Nephron (organoid): ENCODE results near the gene AFDN.

Source experiments
- H3K27ac Mint-ChIP-seq, 3 experiments: 2 replicates each; pipeline ENCODE4 v1.8.0; 2020; ENCODE audit warnings: mixed read lengths in 3 of 3, mild to moderate bottlenecking in 2 of 3, moderate library complexity in 1 of 3
- H3K27me3 Mint-ChIP-seq: 2 replicates; pipeline ENCODE4 v1.8.0; 2021; ENCODE audit warnings: low read depth, mild to moderate bottlenecking, moderate library complexity, mixed read lengths
- H3K36me3 Mint-ChIP-seq: 2 replicates; pipeline ENCODE4 v1.8.0; 2020; ENCODE audit warnings: low read depth, mixed read lengths
- H3K4me1 Mint-ChIP-seq: 2 replicates; pipeline ENCODE4 v1.8.0; 2020; ENCODE audit warnings: mixed read lengths
- H3K4me3 Mint-ChIP-seq, 3 experiments: 2 replicates each; pipeline ENCODE4 v1.8.0; 2020; ENCODE audit warnings: mild to moderate bottlenecking in 3 of 3, mixed read lengths in 3 of 3, moderate library complexity in 2 of 3
- H3K9me3 Mint-ChIP-seq: 2 replicates; pipeline ENCODE4 v1.8.0; 2020; ENCODE audit warnings: mixed read lengths
- TF ChIP-seq, protein P1 (sequence below), 3 experiments: fragments of 200-600 bp; sonication (generic); IDR thresholded peaks; one replicate each; pipeline ENCODE4 v1.5.0; 2021; ENCODE audit warnings: antibody characterized with exemption in 3 of 3; ENCODE audit not compliant: unreplicated experiment in 3 of 3

The AFDN gene

DNA sequence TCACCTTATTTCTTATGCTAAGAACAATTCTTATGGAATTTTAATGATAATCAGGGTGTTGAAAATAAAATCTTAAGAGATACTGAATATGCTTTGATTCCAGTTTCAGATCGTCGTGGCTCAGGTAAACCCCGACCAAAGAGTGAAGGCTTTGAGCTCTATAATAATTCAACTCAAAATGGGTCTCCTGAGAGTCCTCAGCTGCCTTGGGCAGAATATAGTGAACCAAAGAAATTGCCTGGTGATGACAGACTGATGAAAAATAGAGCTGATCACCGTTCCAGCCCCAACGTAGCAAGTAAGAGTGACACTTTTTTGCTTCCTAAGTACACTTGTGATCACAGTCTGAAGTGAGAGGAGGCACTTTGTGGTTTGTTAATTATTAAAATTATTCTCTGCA, 119.9 kb downstream of the AFDN start:
- H3K4me1 Mint-ChIP-seq: no peaks in the 10 kb centered on the region
- no peaks in the 10 kb centered on the region for H3K9me3 Mint-ChIP-seq
- TF ChIP-seq, protein P1, sequence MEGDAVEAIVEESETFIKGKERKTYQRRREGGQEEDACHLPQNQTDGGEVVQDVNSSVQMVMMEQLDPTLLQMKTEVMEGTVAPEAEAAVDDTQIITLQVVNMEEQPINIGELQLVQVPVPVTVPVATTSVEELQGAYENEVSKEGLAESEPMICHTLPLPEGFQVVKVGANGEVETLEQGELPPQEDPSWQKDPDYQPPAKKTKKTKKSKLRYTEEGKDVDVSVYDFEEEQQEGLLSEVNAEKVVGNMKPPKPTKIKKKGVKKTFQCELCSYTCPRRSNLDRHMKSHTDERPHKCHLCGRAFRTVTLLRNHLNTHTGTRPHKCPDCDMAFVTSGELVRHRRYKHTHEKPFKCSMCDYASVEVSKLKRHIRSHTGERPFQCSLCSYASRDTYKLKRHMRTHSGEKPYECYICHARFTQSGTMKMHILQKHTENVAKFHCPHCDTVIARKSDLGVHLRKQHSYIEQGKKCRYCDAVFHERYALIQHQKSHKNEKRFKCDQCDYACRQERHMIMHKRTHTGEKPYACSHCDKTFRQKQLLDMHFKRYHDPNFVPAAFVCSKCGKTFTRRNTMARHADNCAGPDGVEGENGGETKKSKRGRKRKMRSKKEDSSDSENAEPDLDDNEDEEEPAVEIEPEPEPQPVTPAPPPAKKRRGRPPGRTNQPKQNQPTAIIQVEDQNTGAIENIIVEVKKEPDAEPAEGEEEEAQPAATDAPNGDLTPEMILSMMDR (IDR thresholded peaks at IDR 0.05; ENCODE audit: unreplicated experiment in 3 of 3): no peak
- H3K27me3 Mint-ChIP-seq: no peaks in the 10 kb centered on the region
- peaks cover 84% of the 10 kb centered on the region for H3K36me3 Mint-ChIP-seq
- no peak overlapping the region for H3K4me3 Mint-ChIP-seq
- no peak overlapping the region for H3K27ac Mint-ChIP-seq

DNA sequence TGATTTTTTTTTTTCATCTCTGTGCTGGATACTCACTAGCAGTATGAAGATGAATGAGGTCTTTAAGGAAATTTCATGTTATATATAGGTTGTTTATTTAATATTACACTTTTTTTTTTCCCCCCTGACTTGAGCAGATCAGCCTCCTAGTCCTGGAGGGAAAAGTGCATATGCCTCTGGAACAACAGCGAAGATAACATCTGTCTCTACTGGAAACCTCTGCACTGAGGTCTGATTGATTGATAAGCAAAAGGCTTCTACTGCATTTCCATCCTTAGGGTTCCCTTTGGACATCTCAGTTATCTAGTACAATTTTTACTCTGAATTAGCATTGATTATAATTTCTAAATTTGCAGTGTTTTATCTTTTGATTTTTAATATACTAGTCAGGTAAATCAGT, 121.0 kb downstream of the AFDN start:
- peaks cover 86% of the 10 kb centered on the region for H3K36me3 Mint-ChIP-seq
- H3K4me1 Mint-ChIP-seq: no peaks in the 10 kb centered on the region
- no peaks in the 10 kb centered on the region for H3K27me3 Mint-ChIP-seq
- no peak overlapping the region for H3K27ac Mint-ChIP-seq
- TF ChIP-seq, protein P1 (IDR thresholded peaks at IDR 0.05; ENCODE audit: unreplicated experiment in 3 of 3): no peak
- H3K4me3 Mint-ChIP-seq: no peak overlapping the region
- no peaks in the 10 kb centered on the region for H3K9me3 Mint-ChIP-seq

DNA sequence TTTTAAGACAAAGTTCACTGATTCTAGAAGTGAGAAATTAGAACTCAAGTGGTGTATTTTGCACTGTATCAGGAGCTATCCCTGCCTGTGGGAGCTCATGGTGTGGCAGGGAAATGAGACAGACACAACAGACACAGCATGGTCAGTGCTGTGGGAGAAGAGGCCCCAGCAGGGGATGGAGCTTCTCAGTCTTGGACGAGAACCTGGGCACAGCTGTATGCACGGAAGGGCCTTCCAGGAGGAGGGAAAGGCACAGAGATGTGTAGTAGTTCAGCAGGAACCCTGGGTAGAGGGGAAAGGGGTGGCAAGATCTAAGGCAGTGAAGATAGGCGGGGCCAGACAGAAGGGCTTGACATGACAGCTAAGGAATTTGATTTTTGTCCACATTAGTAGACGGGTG, 122.0 kb downstream of the AFDN start:
- Mint-ChIP-seq H3K27me3 (no peaks in the 10 kb centered on the region), H3K4me1 (no peaks in the 10 kb centered on the region), H3K9me3 (no peaks in the 10 kb centered on the region), H3K27ac (no peak overlapping the region), H3K36me3 (peaks cover 80% of the 10 kb centered on the region), H3K4me3 (no peak overlapping the region)
- TF ChIP-seq, protein P1 (IDR thresholded peaks at IDR 0.05; ENCODE audit: unreplicated experiment in 3 of 3): no peak

DNA sequence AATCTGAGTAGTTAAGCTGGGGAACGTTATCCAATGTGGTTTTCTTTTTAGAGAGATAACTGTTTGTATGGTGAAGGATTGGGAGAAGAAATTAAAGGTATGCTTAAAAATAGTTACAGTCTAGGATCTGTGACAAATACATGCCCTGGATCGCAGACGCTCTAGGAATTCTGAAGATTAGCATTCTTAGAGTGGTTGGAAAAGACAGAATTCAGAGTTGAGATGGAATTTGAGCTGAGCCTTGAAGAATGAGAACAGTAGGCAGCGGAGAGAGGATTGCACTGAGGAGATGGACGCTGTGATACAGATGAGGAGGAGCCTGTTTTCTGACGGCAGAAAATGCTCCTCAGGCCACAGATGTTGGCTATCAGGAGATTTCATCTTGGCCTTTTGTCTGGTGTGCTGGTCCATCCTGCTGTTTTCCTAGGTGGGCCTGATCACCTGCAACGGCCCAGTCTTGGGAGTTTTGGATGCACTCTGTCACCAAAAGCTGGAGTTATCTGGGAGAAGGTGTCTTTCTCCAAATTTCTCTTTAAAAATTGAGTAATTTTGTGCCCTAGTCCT, 122.5 kb downstream of the AFDN start:
- no peak overlapping the region for H3K4me3 Mint-ChIP-seq
- TF ChIP-seq, protein P1 (IDR thresholded peaks at IDR 0.05; ENCODE audit: unreplicated experiment in 3 of 3): no peak
- no peaks in the 10 kb centered on the region for H3K4me1 Mint-ChIP-seq
- peaks cover 77% of the 10 kb centered on the region for H3K36me3 Mint-ChIP-seq
- no peak overlapping the region for H3K27ac Mint-ChIP-seq
- H3K27me3 Mint-ChIP-seq: no peaks in the 10 kb centered on the region
- no peaks in the 10 kb centered on the region for H3K9me3 Mint-ChIP-seq

DNA sequence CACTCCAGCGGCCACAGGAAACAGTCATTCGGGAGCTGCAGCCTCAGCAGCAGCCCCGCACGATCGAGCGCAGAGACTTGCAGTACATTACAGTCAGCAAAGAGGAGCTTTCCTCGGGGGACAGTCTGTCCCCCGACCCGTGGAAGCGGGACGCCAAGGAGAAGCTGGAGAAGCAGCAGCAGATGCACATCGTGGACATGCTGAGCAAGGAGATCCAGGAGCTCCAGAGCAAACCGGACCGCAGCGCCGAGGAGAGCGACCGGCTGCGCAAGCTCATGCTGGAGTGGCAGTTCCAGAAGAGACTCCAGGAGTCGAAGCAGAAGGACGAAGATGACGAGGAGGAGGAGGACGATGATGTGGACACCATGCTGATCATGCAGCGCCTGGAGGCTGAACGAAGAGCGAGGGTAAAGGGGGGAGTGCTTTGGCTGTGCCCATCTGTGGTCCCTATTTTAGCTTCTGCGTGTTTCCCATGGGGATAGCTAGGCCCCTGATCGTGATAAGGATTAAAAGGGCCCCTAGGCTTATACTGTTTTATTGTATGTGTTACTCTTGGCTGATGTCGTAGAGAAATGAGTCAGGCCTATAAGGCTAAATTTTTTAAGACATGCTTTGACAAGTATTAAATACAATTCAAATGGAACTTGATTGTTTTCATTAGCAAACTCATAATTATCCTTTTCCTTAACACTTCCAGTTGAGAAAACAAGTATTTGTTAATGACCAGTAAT, 125.2 kb downstream of the AFDN start:
- H3K4me3 Mint-ChIP-seq: no peak overlapping the region
- H3K9me3 Mint-ChIP-seq: no peaks in the 10 kb centered on the region
- no peaks in the 10 kb centered on the region for H3K27me3 Mint-ChIP-seq
- peaks cover 75% of the 10 kb centered on the region for H3K36me3 Mint-ChIP-seq
- no peaks in the 10 kb centered on the region for H3K4me1 Mint-ChIP-seq
- H3K27ac Mint-ChIP-seq: no peak overlapping the region
- TF ChIP-seq, protein P1 (IDR thresholded peaks at IDR 0.05; ENCODE audit: unreplicated experiment in 3 of 3): no peak

DNA sequence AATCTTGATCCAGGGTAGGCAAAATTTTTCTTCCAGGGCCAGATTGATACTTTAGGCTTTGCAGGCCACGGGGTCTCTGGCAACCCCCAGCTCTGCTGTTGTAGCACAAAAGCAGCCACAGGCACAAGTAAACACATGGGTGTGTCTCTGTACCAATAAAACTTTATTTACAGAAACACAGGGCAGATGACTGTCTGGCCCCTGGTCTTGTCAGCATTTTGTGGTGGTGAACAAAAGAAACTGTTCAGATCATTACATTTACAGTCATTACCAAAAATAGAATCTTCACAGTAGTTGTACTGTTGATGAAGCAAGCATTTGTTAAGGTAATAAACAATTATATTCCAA, 125.8 kb downstream of the AFDN start:
- Mint-ChIP-seq H3K9me3 (no peaks in the 10 kb centered on the region), H3K36me3 (peaks cover 74% of the 10 kb centered on the region), H3K4me3 (no peak overlapping the region), H3K27me3 (no peaks in the 10 kb centered on the region), H3K4me1 (no peaks in the 10 kb centered on the region), H3K27ac (no peak overlapping the region)
- TF ChIP-seq, protein P1 (IDR thresholded peaks at IDR 0.05; ENCODE audit: unreplicated experiment in 3 of 3): no peak
